GM08714 (cell line): Measurements from ENCODE around the gene SLC25A18.

Source experiments
- H3K4me3 ChIP-seq: fragments of 200-500 bp; sonication (Bioruptor generic); 2 replicates; pipeline ENCODE4 v1.5.1; 2014; ENCODE audit warnings: mild to moderate bottlenecking, low read length, inconsistent platforms
- ZNF274 ChIP-seq: IDR thresholded peaks from 2 replicates; pipeline ENCODE4 v1.6.1; 2012; ENCODE audit warnings: mild to moderate bottlenecking, low read depth, low read length

SLC25A18 gene

GRCh38 chr22:17638432-17639246 lies 75.3 kb downstream of the SLC25A18 start, which contains the start of gene BCL2L13:
Gene BCL2L13, plus strand, starts transcription at chr22:17638757. Its CDS starts 16,955 bp downstream, at chr22:17655712.
- peak within 1 kb of the TSS; percentile 80 for H3K4me3 ChIP-seq
- no peak for TF ChIP-seq ZNF274

GRCh38 chr22:17639247-17639741 lies 76.0 kb downstream of the SLC25A18 start:
- TF ChIP-seq ZNF274 = no peak
- peak overlapping the region; percentile 80 for H3K4me3 ChIP-seq
